IMR-90 (cell line): ENCODE measurements around the gene CEP63. TPM values are rescaled to one million over a fixed set of nuclear protein-coding genes. Genes with fewer than 3 reads are reported as not detected.

Experiments
- ATAC-seq: fragments of 200-7000 bp; cut with Tn5 transposase; 2 replicates; pipeline ENCODE4 v1.9.1; 2020; ENCODE audit warnings: low read depth, mild to moderate bottlenecking, moderate library complexity
- BruUV-seq: library from RNA; stranded (reverse); fragments of 400-500 nt; replicated peaks from 2 replicates; lab custom pipeline; 2021; lab: Mats Ljungman, UMichigan
- CTCF ChIA-PET: fragments of 300-600 bp; formaldehyde crosslinking; extraction: SDS; loops from one replicate; lab custom pipeline; 2021; ENCODE audit warnings: antibody characterized with exemption; lab: Yijun Ruan, JAX
- POLR2A ChIA-PET: fragments of 300-600 bp; sonication (Branson Sonifier 250); formaldehyde crosslinking; loops from one replicate; lab custom pipeline; 2022; ENCODE audit warnings: antibody characterized with exemption; ENCODE audit not compliant: unreplicated experiment; lab: Charles Lee
- DNase-seq: peaks from one replicate; pipeline ENCODE4 v3.0.0; 2013
- H2AFZ ChIP-seq: replicated peaks from 2 replicates; pipeline ENCODE3; 2013; ENCODE audit warnings: low read length, mild to moderate bottlenecking; ENCODE audit not compliant: poor library complexity
- H2AK5ac ChIP-seq: 2 replicates; pipeline ENCODE4 v1.6.1; 2013; ENCODE audit warnings: low read depth, low read length, inconsistent platforms
- H2AK9ac ChIP-seq: replicated peaks from 2 replicates; pipeline ENCODE3; 2013; ENCODE audit warnings: mild to moderate bottlenecking, low read depth, low read length, moderate library complexity; ENCODE audit not compliant: poor library complexity
- H2BK120ac ChIP-seq: 2 replicates; pipeline ENCODE4 v1.6.1; 2013; ENCODE audit warnings: low read depth, low read length, inconsistent platforms
- H2BK15ac ChIP-seq: 3 replicates; pipeline ENCODE4 v1.6.1; 2013; ENCODE audit warnings: low read depth, low read length, inconsistent platforms
- H2BK20ac ChIP-seq: 2 replicates; pipeline ENCODE4 v1.6.1; 2013; ENCODE audit warnings: low read depth, mild to moderate bottlenecking, inconsistent platforms, low read length, moderate library complexity
- H2BK5ac ChIP-seq: 2 replicates; pipeline ENCODE4 v1.6.1; 2013; ENCODE audit warnings: mild to moderate bottlenecking, low read depth, low read length, inconsistent platforms; ENCODE audit not compliant: poor library complexity, severe bottlenecking
- H3K14ac ChIP-seq: replicated peaks from 2 replicates; pipeline ENCODE4 v1.6.1; 2013; ENCODE audit warnings: low read depth, low read length, inconsistent platforms
- H3K18ac ChIP-seq: 2 replicates; pipeline ENCODE4 v1.6.1; 2013; ENCODE audit warnings: low read depth, low read length, control low read depth
- H3K23ac ChIP-seq: 2 replicates; pipeline ENCODE4 v1.6.1; 2013; ENCODE audit warnings: low read depth, low read length, inconsistent platforms
- H3K27ac ChIP-seq: 2 replicates; pipeline ENCODE4 v1.5.1; 2013; ENCODE audit warnings: mild to moderate bottlenecking, control low read depth, low read length; ENCODE audit not compliant: insufficient read depth
- H3K27me3 ChIP-seq: 2 replicates; pipeline ENCODE4 v1.6.1; 2013; ENCODE audit warnings: low read length; ENCODE audit not compliant: control insufficient read depth, insufficient read depth
- H3K36me3 ChIP-seq: 2 replicates; pipeline ENCODE4 v1.6.1; 2013; ENCODE audit warnings: low read length, mixed read lengths; ENCODE audit not compliant: control insufficient read depth, insufficient read depth
- H3K4ac ChIP-seq: 2 replicates; pipeline ENCODE4 v1.6.1; 2013; ENCODE audit warnings: low read depth, low read length, inconsistent platforms
- H3K4me1 ChIP-seq: 2 replicates; pipeline ENCODE4 v1.6.1; 2013; ENCODE audit warnings: low read length, mixed read lengths; ENCODE audit not compliant: control insufficient read depth, insufficient read depth
- H3K4me2 ChIP-seq: 2 replicates; pipeline ENCODE4 v1.6.1; 2013; ENCODE audit warnings: low read depth, mild to moderate bottlenecking, control low read depth, low read length, moderate library complexity
- H3K4me3 ChIP-seq: 2 replicates; pipeline ENCODE4 v1.5.1; 2013; ENCODE audit warnings: low read depth, mild to moderate bottlenecking, control low read depth, low read length, moderate library complexity; ENCODE audit not compliant: insufficient read depth
- H3K56ac ChIP-seq: 2 replicates; pipeline ENCODE4 v1.6.1; 2013; ENCODE audit warnings: low read length, inconsistent platforms; ENCODE audit not compliant: insufficient read depth; ENCODE audit errors: extremely low read depth
- H3K79me1 ChIP-seq, 2 experiments: 2 replicates each; pipeline ENCODE4 v1.6.1; 2013; ENCODE audit warnings: low read length in 2 of 2, inconsistent platforms in 1 of 2, low read depth in 1 of 2
- H3K9ac ChIP-seq: 2 replicates; pipeline ENCODE4 v1.6.1; 2013; ENCODE audit warnings: low read depth, low read length, control low read depth
- H3K9me1 ChIP-seq: 2 replicates; pipeline ENCODE4 v1.6.1; 2013; ENCODE audit warnings: low read length, inconsistent platforms; ENCODE audit not compliant: insufficient read depth
- H3K9me3 ChIP-seq: 2 replicates; pipeline ENCODE4 v1.6.1; 2013; ENCODE audit warnings: low read length; ENCODE audit not compliant: control insufficient read depth, insufficient read depth
- H4K20me1 ChIP-seq: 2 replicates; pipeline ENCODE4 v1.6.1; 2013; ENCODE audit warnings: low read length, inconsistent platforms; ENCODE audit not compliant: insufficient read depth
- H4K5ac ChIP-seq: 2 replicates; pipeline ENCODE4 v1.6.1; 2013; ENCODE audit warnings: mild to moderate bottlenecking, low read depth, low read length, control low read depth
- H4K8ac ChIP-seq, 2 experiments: 2 replicates each; pipeline ENCODE4 v1.6.1; 2013; ENCODE audit warnings: low read depth in 2 of 2, low read length in 2 of 2, control low read depth in 1 of 2, inconsistent platforms in 1 of 2
- H4K91ac ChIP-seq: 2 replicates; pipeline ENCODE4 v1.6.1; 2013; ENCODE audit warnings: low read depth, low read length, inconsistent platforms; ENCODE audit not compliant: insufficient read depth
- USF2 ChIP-seq: fragments of 150-350 bp; IDR thresholded peaks from 2 replicates; pipeline ENCODE4 v1.6.1; 2017; ENCODE audit warnings: mild to moderate bottlenecking, antibody characterized with exemption, low read length, low read depth
- WGBS, 2 experiments: methylation state at CpG; one replicate each; pipeline versions ENCODE4 v1.1.5 to v1.1.7; 2013; ENCODE audit warnings: missing lambda C conversion rate in 2 of 2; ENCODE audit not compliant: insufficient read length in 1 of 2; ENCODE audit errors: extremely low coverage in 2 of 2; 5-methylcytosine and 5-hydroxymethylcytosine counted together
- dilution Hi-C: fragments of 300-500 bp; cut with HindIII; formaldehyde crosslinking; loops from one replicate; pipeline ENCODE4 v1.14.3; 2018; ENCODE audit warnings: low sequenced_read_pairs; ENCODE audit not compliant: unreplicated experiment
- in situ Hi-C: fragments of 300-500 bp; cut with MboI; formaldehyde crosslinking; loops from 3 replicates; pipeline ENCODE4 v1.14.3; 2019; ENCODE audit warnings: low sequenced_read_pairs, inconsistent platforms, mixed read lengths
- intact Hi-C: fragments of 100-400 bp; cut with micrococcal nuclease; formaldehyde crosslinking; loops from 2 replicates; pipeline ENCODE4 v1.10.0; 2022
- polyA plus RNA-seq, 3 experiments: library from polyadenylated mRNA; depleted of rRNA; stranded (reverse); fragments of >200 nt; gene quantifications; 2 replicates each; pipeline ENCODE4 v1.2.3, GENCODE V29; 2012; ENCODE audit warnings: low replicate concordance in 1 of 3
- total RNA-seq: library from RNA; depleted of rRNA; stranded (reverse); fragments of >200 nt; gene quantifications from 2 replicates; pipeline ENCODE4 v1.2.3, GENCODE V29; 2012

The CEP63 gene
- total and polyA plus RNA-seq, 2 of the 4 experiments (the other 2 are of a cell fraction): 6.5 to 9.1 TPM

- no peak overlapping the region for H3K56ac ChIP-seq
- peak overlapping the region; percentile 29; the same call in 1 of the 2 replicates for H3K18ac ChIP-seq
- intact Hi-C loops (no loop called here), dilution Hi-C loops (no loop called here), in situ Hi-C loops (no loop called here)
- ChIA-PET CTCF (interaction anchor here (0.6 kb wide), 1 partner anchor 14 kb away, joined by 3 read pairs; no protein-coding TSS in a partner anchor), POLR2A (no interaction called here)
- H4K5ac ChIP-seq: no peak overlapping the region
- H3K9me1 ChIP-seq: peaks cover 8% of the 10 kb centered on the region; the same call in 1 of the 2 replicates
- H3K27ac ChIP-seq: no peak overlapping the region
- H3K9me3 ChIP-seq: peaks cover 7% of the 10 kb centered on the region; the same call in 1 of the 2 replicates
- H2AK9ac ChIP-seq: no peak overlapping the region
- no peak overlapping the region; the same call in 1 of the 2 replicates for H3K14ac ChIP-seq
- WGBS, 2 experiments: no CpG with 5 or more reads among the region's 1 CpG
- ATAC-seq: peak; percentile 77
- peak overlapping the region; percentile 70 for H2BK5ac ChIP-seq
- no peak overlapping the region for H2BK20ac ChIP-seq
- H4K8ac ChIP-seq: no peak overlapping the region
- no peak overlapping the region for H2AFZ ChIP-seq
- H4K91ac ChIP-seq: no peak overlapping the region
- no peak for TF ChIP-seq USF2
- no peak overlapping the region for H3K4ac ChIP-seq
- peak overlapping the region; percentile 51; the same call in 1 of the 2 replicates for H3K4me2 ChIP-seq
- H4K20me1 ChIP-seq: no peaks in the 10 kb centered on the region; the same call in 1 of the 2 replicates
- H3K36me3 ChIP-seq: no peaks in the 10 kb centered on the region
- no TSS peak for BruUV-seq
- no peak overlapping the region for H3K9ac ChIP-seq
- H2AK5ac ChIP-seq: no peak overlapping the region
- H3K27me3 ChIP-seq: no peaks in the 10 kb centered on the region
- peak overlapping the region; percentile 39; the same call in 1 of the 2 replicates for H3K23ac ChIP-seq
- H3K4me3 ChIP-seq: no peak overlapping the region
- DNase-seq: peak; percentile 49
- H2BK15ac ChIP-seq: no peak overlapping the region
- H3K4me1 ChIP-seq: peaks cover 2% of the 10 kb centered on the region; the same call in 1 of the 2 replicates
- peaks cover 25 to 30% of the 10 kb centered on the region in 2 experiments for H3K79me1 ChIP-seq
- H2BK120ac ChIP-seq: no peak overlapping the region
These were observed 40.5 kb downstream of the CEP63 start for GRCh38 chr3:134526319-134526718.
